ENCODE data around the gene ADSL. TPM values are rescaled to one million over a fixed set of nuclear protein-coding genes. Genes with fewer than 3 reads are reported as not detected.

The ADSL gene
- total and polyA plus RNA-seq, 9 of the 15 experiments (the other 6 are each of a cell fraction or from before 2014, with no cell fraction given), result 112 to 322 (median 146) TPM

GRCh38 chr22:40346185-40347118 is at the start of gene ADSL (continued):
- TF ChIP-seq RERE (CRISPR knock-in tag; IDR thresholded peaks at IDR 0.05; ENCODE audit: borderline replicate concordance), result no peak
- TF ChIP-seq LCOR (CRISPR knock-in tag; IDR thresholded peaks at IDR 0.05), result no peak
- no peak for TF ChIP-seq ZNF134 (CRISPR knock-in tag; conservative IDR thresholded peaks at IDR 0.05)
- TF ChIP-seq TFAM (CRISPR knock-in tag; conservative IDR thresholded peaks at IDR 0.05), result no peak
- TF ChIP-seq ZNF592 (IDR thresholded peaks at IDR 0.05), result peak; percentile 39; the same call in 1 of the 2 replicates
- peak; percentile 56 for TF ChIP-seq TBP (optimal IDR thresholded peaks at IDR 0.05; ENCODE audit: low read depth, low read length)
- TF ChIP-seq ZNF384 (IDR thresholded peaks at IDR 0.05; ENCODE audit: low read depth, low read length), result no peak; the same call in 1 of the 2 replicates
- TF ChIP-seq NFIX (CRISPR knock-in tag; IDR thresholded peaks at IDR 0.05; ENCODE audit: low read depth), result no peak
- no peak for TF ChIP-seq BRD4 (IDR thresholded peaks at IDR 0.05)
- TF ChIP-seq ZFP91 (CRISPR knock-in tag; IDR thresholded peaks at IDR 0.05), result no peak
- 0 out of 2 replicates have a peak, but pooled peaks have one; percentile 31 for TF ChIP-seq ZBTB33 (CRISPR knock-in tag; IDR thresholded peaks at IDR 0.05)
- TF ChIP-seq KHSRP (IDR thresholded peaks at IDR 0.05), result no peak

All from K562 (cell line).